Activated naive CD4-positive, alpha-beta T cell treated with anti-CD3 and anti-CD28 coated beads for 36 hours (primary cell): ENCODE measurements around the gene NHEJ1. TPM values are rescaled to one million over a fixed set of nuclear protein-coding genes. Genes with fewer than 3 reads are reported as not detected.

Experiments used
- CTCF ChIA-PET: fragments of 350-600 bp; sonication (Branson Sonifier 250); formaldehyde crosslinking; loops from one replicate; lab custom pipeline; 2021; ENCODE audit warnings: antibody characterized with exemption; lab: Charles Lee
- DNase-seq: peaks from one replicate; pipeline ENCODE4 v3.0.0-alpha.2; 2020
- H3K27ac Mint-ChIP-seq: one replicate; pipeline ENCODE4 v1.8.0; 2021; ENCODE audit warnings: mild to moderate bottlenecking, mixed read lengths
- H3K27me3 Mint-ChIP-seq: one replicate; pipeline ENCODE4 v1.8.0; 2021; ENCODE audit warnings: low read depth, mixed read lengths
- H3K36me3 Mint-ChIP-seq: one replicate; pipeline ENCODE4 v1.8.0; 2021; ENCODE audit warnings: low read depth, mixed read lengths
- H3K4me1 Mint-ChIP-seq: one replicate; pipeline ENCODE4 v1.8.0; 2021; ENCODE audit warnings: low read depth, mixed read lengths
- H3K4me3 Mint-ChIP-seq: one replicate; pipeline ENCODE4 v1.8.0; 2021; ENCODE audit warnings: mild to moderate bottlenecking, moderate library complexity, mixed read lengths
- H3K9me3 Mint-ChIP-seq: one replicate; pipeline ENCODE4 v1.8.0; 2021; ENCODE audit warnings: mixed read lengths
- intact Hi-C: fragments of 100-400 bp; cut with micrococcal nuclease; formaldehyde crosslinking; loops from one replicate; pipeline ENCODE4 v1.15.1; 2023
- total RNA-seq, 2 experiments: library from RNA; stranded (reverse); gene quantifications; one replicate each; pipeline ENCODE4 v1.2.3, GENCODE V29; 2021

NHEJ1 gene
- total RNA-seq, 2 experiments from 2014 or later = 24.4 to 26.6 TPM

- intact Hi-C loops = loop anchor here (10.0 kb wide), 1 partner anchor 768 kb away; no protein-coding TSS in a partner anchor
- no peaks in the 10 kb centered on the region for H3K27me3 Mint-ChIP-seq
- H3K4me3 Mint-ChIP-seq = no peak overlapping the region
- CTCF ChIA-PET = interaction anchor here (0.6 to 8.9 kb wide), 19 partner anchors 9 to 218 kb away, joined by 3 to 67 read pairs (median 5); partner anchors contain the start of genes ATG9A, DNPEP, GLB1L and NHEJ1
- no peak overlapping the region for H3K27ac Mint-ChIP-seq
- no peak for DNase-seq
- peaks cover 9% of the 10 kb centered on the region for H3K36me3 Mint-ChIP-seq
- H3K9me3 Mint-ChIP-seq = no peaks in the 10 kb centered on the region
- peaks cover 25% of the 10 kb centered on the region for H3K4me1 Mint-ChIP-seq
Observed at GRCh38 chr2:219172231-219173154, 11.9 kb upstream of the NHEJ1 start.

GRCh38 chr2:219171231-219171651, 10.6 kb upstream of the NHEJ1 start:
- intact Hi-C loops = loop anchor here (1.0 to 10.0 kb wide), 3 partner anchors 40 to 766 kb away; no protein-coding TSS in a partner anchor
- H3K27ac Mint-ChIP-seq = no peak overlapping the region
- peak; percentile 51 for DNase-seq

GRCh38 chr2:219169930-219170654, 9.5 kb upstream of the NHEJ1 start, which contains the start of gene SLC23A3:
Gene SLC23A3, minus strand, starts transcription at chr2:219170029. Its CDS starts 45 bp downstream, at chr2:219169984.
- Mint-ChIP-seq H3K4me3 (no peak within 1 kb of the TSS), H3K9me3 (no peaks in the 10 kb centered on the region), H3K4me1 (peaks cover 15% of the 10 kb centered on the region), H3K27me3 (no peaks in the 10 kb centered on the region), H3K36me3 (peaks cover 5% of the 10 kb centered on the region), H3K27ac (no peak within 1 kb of the TSS)
- no peak for DNase-seq
- CTCF ChIA-PET = interaction anchor here (0.6 to 8.9 kb wide), 19 partner anchors 10 to 235 kb away, joined by 3 to 67 read pairs (median 5); partner anchors contain the start of genes NHEJ1 and ZFAND2B
- intact Hi-C loops = loop anchor here (10.0 kb wide), 1 partner anchor 765 kb away; no protein-coding TSS in a partner anchor

More at GRCh38 chr2:219171231-219171651, 10.6 kb upstream of the NHEJ1 start:
- CTCF ChIA-PET = interaction anchor here (0.7 to 8.9 kb wide), 22 partner anchors 8 to 128 kb away, joined by 3 to 67 read pairs (median 5); partner anchors contain the start of genes ATG9A, GLB1L, NHEJ1 and STK16
- H3K9me3 Mint-ChIP-seq = no peaks in the 10 kb centered on the region
- peaks cover 5% of the 10 kb centered on the region for H3K36me3 Mint-ChIP-seq
- no peaks in the 10 kb centered on the region for H3K27me3 Mint-ChIP-seq
- no peak overlapping the region for H3K4me3 Mint-ChIP-seq
- peaks cover 25% of the 10 kb centered on the region for H3K4me1 Mint-ChIP-seq

GRCh38 chr2:219168932-219169331, 8.3 kb upstream of the NHEJ1 start:
- H3K27ac Mint-ChIP-seq = no peak overlapping the region
- no peaks in the 10 kb centered on the region for H3K36me3 Mint-ChIP-seq
- no peaks in the 10 kb centered on the region for H3K9me3 Mint-ChIP-seq
- DNase-seq = no peak
- CTCF ChIA-PET = interaction anchor here (0.6 to 8.9 kb wide), 3 partner anchors 10 to 125 kb away, joined by 4 to 67 read pairs (median 44); partner anchors contain the start of gene NHEJ1
- no peak overlapping the region for H3K4me3 Mint-ChIP-seq
- intact Hi-C loops = no loop called here
- no peaks in the 10 kb centered on the region for H3K27me3 Mint-ChIP-seq
- peaks cover 3% of the 10 kb centered on the region for H3K4me1 Mint-ChIP-seq

GRCh38 chr2:219168526-219168925, 7.9 kb upstream of the NHEJ1 start:
- H3K4me3 Mint-ChIP-seq = no peak overlapping the region
- intact Hi-C loops = no loop called here
- H3K4me1 Mint-ChIP-seq = peaks cover 2% of the 10 kb centered on the region
- no peak for DNase-seq
- H3K27ac Mint-ChIP-seq = no peak overlapping the region
- H3K9me3 Mint-ChIP-seq = no peaks in the 10 kb centered on the region
- CTCF ChIA-PET = interaction anchor here (4.5 kb wide), 1 partner anchor 125 kb away, joined by 44 read pairs; no protein-coding TSS in a partner anchor
- no peaks in the 10 kb centered on the region for H3K36me3 Mint-ChIP-seq
- H3K27me3 Mint-ChIP-seq = no peaks in the 10 kb centered on the region

GRCh38 chr2:219167997-219168396, 7.4 kb upstream of the NHEJ1 start:
- no peak for DNase-seq
- H3K4me1 Mint-ChIP-seq = no peaks in the 10 kb centered on the region
- H3K36me3 Mint-ChIP-seq = no peaks in the 10 kb centered on the region
- no peak overlapping the region for H3K4me3 Mint-ChIP-seq
- H3K9me3 Mint-ChIP-seq = no peaks in the 10 kb centered on the region
- H3K27me3 Mint-ChIP-seq = no peaks in the 10 kb centered on the region
- intact Hi-C loops = no loop called here
- CTCF ChIA-PET = no interaction called here
- no peak overlapping the region for H3K27ac Mint-ChIP-seq

- CTCF ChIA-PET = interaction anchor here (0.7 to 2.5 kb wide), 5 partner anchors 7 to 130 kb away, joined by 4 to 8 read pairs (median 5); partner anchors contain the start of gene CNPPD1
- no peak overlapping the region for H3K4me3 Mint-ChIP-seq
- no peaks in the 10 kb centered on the region for H3K27me3 Mint-ChIP-seq
- H3K36me3 Mint-ChIP-seq = no peaks in the 10 kb centered on the region
- intact Hi-C loops = no loop called here
- H3K27ac Mint-ChIP-seq = no peak overlapping the region
- no peaks in the 10 kb centered on the region for H3K9me3 Mint-ChIP-seq
- no peak for DNase-seq
- H3K4me1 Mint-ChIP-seq = peaks cover 6% of the 10 kb centered on the region
Observed at GRCh38 chr2:219165058-219165911, 4.7 kb upstream of the NHEJ1 start.

GRCh38 chr2:219163156-219163555, 2.5 kb upstream of the NHEJ1 start:
- CTCF ChIA-PET = interaction anchor here (1.0 to 1.5 kb wide), 3 partner anchors 9 to 14 kb away, joined by 3 to 5 read pairs (median 3); partner anchors contain the start of gene CNPPD1
- intact Hi-C loops = no loop called here
- Mint-ChIP-seq H3K9me3 (no peaks in the 10 kb centered on the region), H3K27ac (no peak overlapping the region), H3K4me1 (peaks cover 13% of the 10 kb centered on the region), H3K36me3 (no peaks in the 10 kb centered on the region), H3K27me3 (no peaks in the 10 kb centered on the region), H3K4me3 (no peak overlapping the region)
- no peak for DNase-seq

GRCh38 chr2:219161097-219161496, 482 bp upstream of the NHEJ1 start:
- no peak overlapping the region for H3K27ac Mint-ChIP-seq
- H3K27me3 Mint-ChIP-seq = no peaks in the 10 kb centered on the region
- peaks cover 4% of the 10 kb centered on the region for H3K36me3 Mint-ChIP-seq
- peaks cover 13% of the 10 kb centered on the region for H3K4me1 Mint-ChIP-seq
- intact Hi-C loops = loop anchor here (2.0 kb wide), 1 partner anchor 382 kb away; the partner anchor contains the start of gene CHPF
- CTCF ChIA-PET = interaction anchor here (6.2 to 6.6 kb wide), 2 partner anchors 12 to 134 kb away, joined by 67 to 70 read pairs; partner anchors contain the start of genes CNPPD1 and SLC23A3
- peak overlapping the region; percentile 80 for H3K4me3 Mint-ChIP-seq
- no peaks in the 10 kb centered on the region for H3K9me3 Mint-ChIP-seq
- DNase-seq = no peak

- Mint-ChIP-seq H3K4me3 (peak overlapping the region; percentile 80), H3K4me1 (peaks cover 13% of the 10 kb centered on the region), H3K9me3 (no peaks in the 10 kb centered on the region), H3K27ac (peak overlapping the region; percentile 88), H3K27me3 (no peaks in the 10 kb centered on the region), H3K36me3 (peaks cover 4% of the 10 kb centered on the region)
- intact Hi-C loops = loop anchor here (1.0 to 5.0 kb wide), 11 partner anchors 18 to 383 kb away; partner anchors contain the start of genes ANKZF1, ATG9A, CHPF and DNAJB2
- DNase-seq = no peak
- CTCF ChIA-PET = interaction anchor here (0.7 to 10.8 kb wide), 31 partner anchors 11 to 267 kb away, joined by 3 to 118 read pairs (median 4); partner anchors contain the start of genes CNPPD1, DNAJB2, IHH and SLC23A3
Observed at GRCh38 chr2:219159771-219160185, 837 bp downstream of the NHEJ1 start.
